Endothelial cell of umbilical vein (primary cell): ENCODE measurements around the gene CUL9. TPM values are rescaled to one million over a fixed set of nuclear protein-coding genes. Genes with fewer than 3 reads are reported as not detected.

ENCODE experiments used
- BruUV-seq: library from RNA; stranded (reverse); fragments of 400-500 nt; replicated peaks from 2 replicates; lab custom pipeline; 2021; lab: Mats Ljungman, UMichigan
- CTCF ChIA-PET: fragments of 300-600, 350-600 bp; sonication (Branson Sonifier 250); formaldehyde crosslinking; loops from one replicate; lab custom pipeline; 2021; ENCODE audit warnings: antibody characterized with exemption, inconsistent platforms; lab: Charles Lee
- POLR2A ChIA-PET: fragments of 300-600, 350-600 bp; sonication (Branson Sonifier 250); formaldehyde crosslinking; loops from one replicate; lab custom pipeline; 2021; ENCODE audit warnings: antibody characterized with exemption, inconsistent platforms; lab: Charles Lee
- DNase-seq: peaks from one replicate; pipeline ENCODE4 v3.0.0-alpha.2; 2011; ENCODE audit warnings: low read depth, low spot score
- FAIRE-seq: peaks from 2 replicates; lab custom pipeline; 2011; peaks lifted over from hg19 to GRCh38; lab: Jason Lieb, UNC
- H2AFZ ChIP-seq: 2 replicates; pipeline ENCODE4 v1.6.0; 2012; ENCODE audit warnings: low read depth, low read length, control low read depth, inconsistent platforms
- H3K27ac ChIP-seq: 2 replicates; pipeline ENCODE4 v1.5.1; 2011; ENCODE audit warnings: low read depth, mild to moderate bottlenecking, control low read depth, low read length, moderate library complexity; ENCODE audit not compliant: insufficient read depth
- H3K27me3 ChIP-seq, 2 experiments: 2 replicates each; pipeline versions ENCODE4 v1.6.0 to v1.6.1; 2011; ENCODE audit warnings: low read length in 2 of 2, mixed read lengths in 1 of 2; ENCODE audit not compliant: control insufficient read depth in 2 of 2, insufficient read depth in 2 of 2
- H3K36me3 ChIP-seq, 2 experiments: 2 replicates in 1 of 2; 3 replicates in 1 of 2; pipeline ENCODE4 v1.5.1; 2011; ENCODE audit warnings: low read length in 2 of 2, mild to moderate bottlenecking in 1 of 2, moderate library complexity in 1 of 2; ENCODE audit not compliant: control insufficient read depth in 2 of 2, insufficient read depth in 2 of 2; ENCODE audit errors: extremely low read depth in 1 of 2
- H3K4me1 ChIP-seq: 3 replicates; pipeline ENCODE4 v1.5.1; 2011; ENCODE audit warnings: mild to moderate bottlenecking, low read length; ENCODE audit not compliant: control insufficient read depth, insufficient read depth; ENCODE audit errors: extremely low read depth
- H3K4me2 ChIP-seq: 2 replicates; pipeline ENCODE4 v1.6.1; 2011; ENCODE audit warnings: low read length, control low read depth, mixed read lengths; ENCODE audit not compliant: insufficient read depth
- H3K4me3 ChIP-seq, 3 experiments: fragments of 200-600 bp in 1 of 3; sonication (generic), shearing (Covaris generic) in 1 of 3; replicated peaks in 1 of 3; 2 replicates each; pipeline ENCODE4 v1.5.1; 2011 to 2016; ENCODE audit warnings: control low read depth in 3 of 3, low read length in 3 of 3, mild to moderate bottlenecking in 2 of 3, inconsistent platforms in 1 of 3, low read depth in 1 of 3, moderate library complexity in 1 of 3; ENCODE audit not compliant: insufficient read depth in 1 of 3
- H3K79me2 ChIP-seq: 2 replicates; pipeline ENCODE4 v1.6.0; 2012; ENCODE audit warnings: low read length, inconsistent platforms; ENCODE audit not compliant: control insufficient read depth, insufficient read depth
- H3K9ac ChIP-seq: replicated peaks from 2 replicates; pipeline ENCODE3; 2011; ENCODE audit warnings: low read length, control low read depth; ENCODE audit not compliant: insufficient read depth; ENCODE audit errors: extremely low read depth
- H3K9me1 ChIP-seq: replicated peaks from 3 replicates; pipeline ENCODE4 v1.6.0; 2011; ENCODE audit warnings: mild to moderate bottlenecking, low read length; ENCODE audit not compliant: control insufficient read depth, insufficient read depth; ENCODE audit errors: extremely low read depth
- H3K9me3 ChIP-seq: replicated peaks from 2 replicates; pipeline ENCODE4 v1.5.1; 2012; ENCODE audit warnings: low read length, inconsistent platforms; ENCODE audit not compliant: control insufficient read depth, insufficient read depth
- H4K20me1 ChIP-seq: replicated peaks from 2 replicates; pipeline ENCODE3; 2011; ENCODE audit warnings: mild to moderate bottlenecking, low read length; ENCODE audit not compliant: control insufficient read depth, insufficient read depth; ENCODE audit errors: extremely low read depth
- EZH2 ChIP-seq: IDR thresholded peaks from 2 replicates; pipeline ENCODE4 v1.6.1; 2012; ENCODE audit warnings: borderline replicate concordance, low read depth, mild to moderate bottlenecking, moderate library complexity, low read length, inconsistent platforms; ENCODE audit not compliant: severe bottlenecking
- FOS ChIP-seq: IDR thresholded peaks from 2 replicates; pipeline ENCODE4 v1.6.1; 2011; ENCODE audit warnings: mild to moderate bottlenecking, low read length, moderate library complexity, borderline replicate concordance; ENCODE audit not compliant: insufficient read depth
- GATA2 ChIP-seq: IDR thresholded peaks from 2 replicates; pipeline ENCODE4 v1.7.0; 2011; ENCODE audit warnings: low read depth, mild to moderate bottlenecking, moderate library complexity, mixed read lengths, low read length; ENCODE audit not compliant: insufficient read length, insufficient read depth
- JUN ChIP-seq: IDR thresholded peaks from 2 replicates; pipeline ENCODE4 v1.6.1; 2011; ENCODE audit warnings: borderline replicate concordance, low read depth; ENCODE audit not compliant: insufficient read length, insufficient read depth
- MYC ChIP-seq: IDR thresholded peaks from one replicate; pipeline ENCODE4 v1.6.1; 2011; ENCODE audit warnings: mild to moderate bottlenecking, low read depth, low read length
- POLR2A ChIP-seq: IDR thresholded peaks from 2 replicates; pipeline ENCODE4 v1.6.1; 2012; ENCODE audit warnings: low read depth, mild to moderate bottlenecking, control low read depth, low read length
- POLR2AphosphoS5 ChIP-seq: IDR thresholded peaks from 2 replicates; pipeline ENCODE4 v1.6.1; 2012; ENCODE audit warnings: low read depth, mild to moderate bottlenecking, control low read depth, low read length, moderate library complexity; ENCODE audit not compliant: insufficient read depth
- dilution Hi-C: fragments of 300-500 bp; cut with MboI; formaldehyde crosslinking; loops from one replicate; pipeline ENCODE4 v1.15.0; 2019; ENCODE audit warnings: low sequenced_read_pairs; ENCODE audit not compliant: extremely low pct_ligation_motif_present
- intact Hi-C: fragments of 100-400 bp; cut with micrococcal nuclease; formaldehyde crosslinking; loops from one replicate; pipeline ENCODE4 v1.10.0; 2022
- polyA plus RNA-seq, 4 experiments: library from polyadenylated mRNA; depleted of rRNA in 3 of 4; stranded (reverse) in 3 of 4; unstranded in 1 of 4; fragments of >200 nt; gene quantifications; 2 replicates each; pipeline versions ENCODE4 v1.2.1 to v1.2.3, GENCODE V29; 2011 to 2012; ENCODE audit warnings: missing spikeins in 1 of 4
- total RNA-seq: library from RNA; stranded (reverse); gene quantifications from 2 replicates; pipeline ENCODE4 v1.2.3, GENCODE V29; 2021
- TF ChIP-seq, protein P1 (sequence below): IDR thresholded peaks from 2 replicates; pipeline ENCODE4 v1.6.1; 2011; ENCODE audit not compliant: insufficient read depth, insufficient read length
- TF ChIP-seq, protein P2 (sequence below), 2 donors: IDR thresholded peaks; 1 replicate in 1 of 2; 2 replicates in 1 of 2; pipeline ENCODE4 v1.5.1; 2011; ENCODE audit warnings: low read length in 2 of 2, mild to moderate bottlenecking in 2 of 2, moderate library complexity in 2 of 2, control low read depth in 1 of 2, inconsistent platforms in 1 of 2, low read depth in 1 of 2; ENCODE audit not compliant: insufficient read depth in 1 of 2; ENCODE audit errors: extremely low read depth in 1 of 2

CUL9 gene
- total and polyA plus RNA-seq, 2 donors (not counting 3 experiments of a cell fraction or from before 2014, with no cell fraction given) = 38.7 to 46.0 TPM

DNA sequence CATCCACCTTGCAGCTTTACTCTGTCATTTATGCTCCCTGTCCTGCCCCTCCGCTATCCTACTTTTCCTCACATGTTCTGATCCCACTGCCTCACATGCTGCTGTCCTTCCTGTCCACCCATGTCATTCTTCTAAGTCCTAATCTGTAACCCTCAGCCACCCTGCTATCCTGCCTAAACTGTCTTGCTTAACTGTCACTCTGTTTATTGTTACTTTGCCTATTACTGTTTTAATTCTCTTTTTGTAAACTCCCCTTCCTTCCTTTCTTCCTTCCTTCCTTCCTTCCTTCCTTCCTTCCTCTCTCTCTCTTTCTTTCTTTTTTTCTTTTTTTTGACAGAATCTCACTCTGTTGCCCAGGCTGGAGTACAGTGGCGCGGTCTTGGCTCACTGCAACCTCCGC, 1.4 kb downstream of the CUL9 start:
- BruUV-seq = no TSS peak
- Histone ChIP-seq H3K9me3 (no peaks in the 10 kb centered on the region), H3K9ac (no peak overlapping the region), H3K4me1 (peaks cover 17% of the 10 kb centered on the region), H3K4me3 (no peak overlapping the region), H3K36me3 (peaks cover 8 to 35% of the 10 kb centered on the region in 2 experiments), H3K4me2 (no peak overlapping the region), H3K79me2 (peaks cover 2% of the 10 kb centered on the region), H4K20me1 (no peaks in the 10 kb centered on the region), H3K27ac (no peak overlapping the region), H3K27me3 (no peaks in the 10 kb centered on the region), H2AFZ (no peak overlapping the region), H3K9me1 (no peaks in the 10 kb centered on the region)
- CTCF ChIA-PET = interaction anchor here (1.6 kb wide), 1 partner anchor 46 kb away, joined by 10 read pairs; the partner anchor contains the start of gene DNPH1
- intact Hi-C loops = no loop called here
- FAIRE-seq (no peak), DNase-seq (no peak)
- dilution Hi-C loops = no loop called here
- POLR2A ChIA-PET = no interaction called here
- TF ChIP-seq, protein P1, sequence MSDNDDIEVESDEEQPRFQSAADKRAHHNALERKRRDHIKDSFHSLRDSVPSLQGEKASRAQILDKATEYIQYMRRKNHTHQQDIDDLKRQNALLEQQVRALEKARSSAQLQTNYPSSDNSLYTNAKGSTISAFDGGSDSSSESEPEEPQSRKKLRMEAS = no peak
- TF ChIP-seq GATA2 (no peak), JUN (no peak), POLR2A (no peak), MYC (no peak), EZH2 (no peak), POLR2AphosphoS5 (no peak), FOS (no peak)
- TF ChIP-seq, protein P2, sequence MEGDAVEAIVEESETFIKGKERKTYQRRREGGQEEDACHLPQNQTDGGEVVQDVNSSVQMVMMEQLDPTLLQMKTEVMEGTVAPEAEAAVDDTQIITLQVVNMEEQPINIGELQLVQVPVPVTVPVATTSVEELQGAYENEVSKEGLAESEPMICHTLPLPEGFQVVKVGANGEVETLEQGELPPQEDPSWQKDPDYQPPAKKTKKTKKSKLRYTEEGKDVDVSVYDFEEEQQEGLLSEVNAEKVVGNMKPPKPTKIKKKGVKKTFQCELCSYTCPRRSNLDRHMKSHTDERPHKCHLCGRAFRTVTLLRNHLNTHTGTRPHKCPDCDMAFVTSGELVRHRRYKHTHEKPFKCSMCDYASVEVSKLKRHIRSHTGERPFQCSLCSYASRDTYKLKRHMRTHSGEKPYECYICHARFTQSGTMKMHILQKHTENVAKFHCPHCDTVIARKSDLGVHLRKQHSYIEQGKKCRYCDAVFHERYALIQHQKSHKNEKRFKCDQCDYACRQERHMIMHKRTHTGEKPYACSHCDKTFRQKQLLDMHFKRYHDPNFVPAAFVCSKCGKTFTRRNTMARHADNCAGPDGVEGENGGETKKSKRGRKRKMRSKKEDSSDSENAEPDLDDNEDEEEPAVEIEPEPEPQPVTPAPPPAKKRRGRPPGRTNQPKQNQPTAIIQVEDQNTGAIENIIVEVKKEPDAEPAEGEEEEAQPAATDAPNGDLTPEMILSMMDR (IDR thresholded peaks at IDR 0.05; ENCODE audit: extremely low read depth in 1 of 2, insufficient read depth in 1 of 2, low read depth in 1 of 2, low read length in 2 of 2) = no peak
